Ishikawa (cell line): ENCODE measurements around the gene NAA40.

ENCODE experiments used
- CEBPB ChIP-seq: IDR thresholded peaks from 2 replicates; pipeline ENCODE4 v1.6.1; 2012
- CREB1 ChIP-seq: IDR thresholded peaks from 2 replicates; pipeline ENCODE4 v1.6.1; 2012; ENCODE audit warnings: low read depth
- EGR1 ChIP-seq: IDR thresholded peaks from 2 replicates; pipeline ENCODE4 v1.6.1; 2012
- EP300 ChIP-seq: IDR thresholded peaks from 2 replicates; pipeline ENCODE4 v1.6.1; 2012; ENCODE audit warnings: borderline replicate concordance
- FOXM1 ChIP-seq: IDR thresholded peaks from 2 replicates; pipeline ENCODE4 v1.6.1; 2012; ENCODE audit warnings: low read depth, borderline replicate concordance
- NFIC ChIP-seq: IDR thresholded peaks from 2 replicates; pipeline ENCODE4 v1.6.1; 2012
- RAD21 ChIP-seq: IDR thresholded peaks from 2 replicates; pipeline ENCODE4 v1.6.1; 2012; ENCODE audit warnings: low read depth
- TAF1 ChIP-seq: IDR thresholded peaks from 2 replicates; pipeline ENCODE4 v1.6.1; 2012; ENCODE audit warnings: low read depth, mild to moderate bottlenecking
- TCF12 ChIP-seq: IDR thresholded peaks from 2 replicates; pipeline ENCODE4 v1.6.1; 2012; ENCODE audit warnings: low read depth
- TEAD4 ChIP-seq: IDR thresholded peaks from 2 replicates; pipeline ENCODE4 v1.6.1; 2012
- YY1 ChIP-seq: IDR thresholded peaks from 2 replicates; pipeline ENCODE4 v1.6.1; 2012; ENCODE audit warnings: low read depth
- TF ChIP-seq, protein P1 (sequence below): IDR thresholded peaks from 2 replicates; pipeline ENCODE4 v1.6.1; 2012
- TF ChIP-seq, protein P2 (sequence below): IDR thresholded peaks from 2 replicates; pipeline ENCODE4 v1.6.1; 2012; ENCODE audit warnings: low read depth, mild to moderate bottlenecking
- TF ChIP-seq, protein P3 (sequence below): IDR thresholded peaks from 2 replicates; pipeline ENCODE4 v1.6.1; 2012

GRCh38 chr11:63986932-63987513 lies 48.2 kb downstream of the NAA40 start:
- TF ChIP-seq RAD21 = no peak
- no peak for TF ChIP-seq TCF12
- TF ChIP-seq, protein P1, sequence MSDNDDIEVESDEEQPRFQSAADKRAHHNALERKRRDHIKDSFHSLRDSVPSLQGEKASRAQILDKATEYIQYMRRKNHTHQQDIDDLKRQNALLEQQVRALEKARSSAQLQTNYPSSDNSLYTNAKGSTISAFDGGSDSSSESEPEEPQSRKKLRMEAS = no peak
- TF ChIP-seq CREB1 = no peak
- TF ChIP-seq TAF1 = no peak
- TF ChIP-seq YY1 = no peak
- no peak for TF ChIP-seq EP300
- TF ChIP-seq NFIC = no peak
- TF ChIP-seq CEBPB = no peak
- TF ChIP-seq TEAD4 = no peak
- TF ChIP-seq EGR1 = no peak
- TF ChIP-seq, protein P2, sequence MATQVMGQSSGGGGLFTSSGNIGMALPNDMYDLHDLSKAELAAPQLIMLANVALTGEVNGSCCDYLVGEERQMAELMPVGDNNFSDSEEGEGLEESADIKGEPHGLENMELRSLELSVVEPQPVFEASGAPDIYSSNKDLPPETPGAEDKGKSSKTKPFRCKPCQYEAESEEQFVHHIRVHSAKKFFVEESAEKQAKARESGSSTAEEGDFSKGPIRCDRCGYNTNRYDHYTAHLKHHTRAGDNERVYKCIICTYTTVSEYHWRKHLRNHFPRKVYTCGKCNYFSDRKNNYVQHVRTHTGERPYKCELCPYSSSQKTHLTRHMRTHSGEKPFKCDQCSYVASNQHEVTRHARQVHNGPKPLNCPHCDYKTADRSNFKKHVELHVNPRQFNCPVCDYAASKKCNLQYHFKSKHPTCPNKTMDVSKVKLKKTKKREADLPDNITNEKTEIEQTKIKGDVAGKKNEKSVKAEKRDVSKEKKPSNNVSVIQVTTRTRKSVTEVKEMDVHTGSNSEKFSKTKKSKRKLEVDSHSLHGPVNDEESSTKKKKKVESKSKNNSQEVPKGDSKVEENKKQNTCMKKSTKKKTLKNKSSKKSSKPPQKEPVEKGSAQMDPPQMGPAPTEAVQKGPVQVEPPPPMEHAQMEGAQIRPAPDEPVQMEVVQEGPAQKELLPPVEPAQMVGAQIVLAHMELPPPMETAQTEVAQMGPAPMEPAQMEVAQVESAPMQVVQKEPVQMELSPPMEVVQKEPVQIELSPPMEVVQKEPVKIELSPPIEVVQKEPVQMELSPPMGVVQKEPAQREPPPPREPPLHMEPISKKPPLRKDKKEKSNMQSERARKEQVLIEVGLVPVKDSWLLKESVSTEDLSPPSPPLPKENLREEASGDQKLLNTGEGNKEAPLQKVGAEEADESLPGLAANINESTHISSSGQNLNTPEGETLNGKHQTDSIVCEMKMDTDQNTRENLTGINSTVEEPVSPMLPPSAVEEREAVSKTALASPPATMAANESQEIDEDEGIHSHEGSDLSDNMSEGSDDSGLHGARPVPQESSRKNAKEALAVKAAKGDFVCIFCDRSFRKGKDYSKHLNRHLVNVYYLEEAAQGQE = no peak
- no peak for TF ChIP-seq FOXM1
- TF ChIP-seq, protein P3, sequence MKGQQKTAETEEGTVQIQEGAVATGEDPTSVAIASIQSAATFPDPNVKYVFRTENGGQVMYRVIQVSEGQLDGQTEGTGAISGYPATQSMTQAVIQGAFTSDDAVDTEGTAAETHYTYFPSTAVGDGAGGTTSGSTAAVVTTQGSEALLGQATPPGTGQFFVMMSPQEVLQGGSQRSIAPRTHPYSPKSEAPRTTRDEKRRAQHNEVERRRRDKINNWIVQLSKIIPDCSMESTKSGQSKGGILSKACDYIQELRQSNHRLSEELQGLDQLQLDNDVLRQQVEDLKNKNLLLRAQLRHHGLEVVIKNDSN = no peak
